Transverse colon (tissue), 4 donors: ENCODE measurements around the gene ZNF546. TPM values are rescaled to one million over a fixed set of nuclear protein-coding genes. Genes with fewer than 3 reads are reported as not detected.

Source experiments
- DNase-seq: peaks from one replicate; pipeline ENCODE4 v3.0.0-alpha.2; 2019
- H3K27ac ChIP-seq, 4 donors: fragments of 200-600 bp; sonication (generic); 2 replicates each; pipeline ENCODE4 v1.5.1; 2016 to 2018; ENCODE audit warnings: inconsistent platforms in 4 of 4
- H3K27me3 ChIP-seq: fragments of 200-600 bp; sonication (generic); 2 replicates; pipeline ENCODE4 v1.5.1; 2017; ENCODE audit warnings: inconsistent platforms
- H3K36me3 ChIP-seq, 4 donors: fragments of 200-600 bp; sonication (generic); 2 replicates each; pipeline ENCODE4 v1.5.1; 2017 to 2019; ENCODE audit warnings: inconsistent platforms in 4 of 4
- H3K4me1 ChIP-seq, 4 donors: fragments of 200-600 bp; sonication (generic); 2 replicates each; pipeline ENCODE4 v1.5.1; 2017 to 2020; ENCODE audit warnings: inconsistent platforms in 4 of 4
- H3K4me3 ChIP-seq, 4 donors: fragments of 200-600 bp; sonication (generic); 1 replicate in 1 of 4; 2 replicates in 3 of 4; pipeline versions ENCODE4 v1.5.1 to v1.6.1; 2017 to 2019; ENCODE audit warnings: inconsistent platforms in 4 of 4
- H3K9me3 ChIP-seq, 2 donors: fragments of 200-600 bp; sonication (generic); 2 replicates each; pipeline ENCODE4 v1.5.1; 2017 to 2019; ENCODE audit warnings: inconsistent platforms in 2 of 2
- EP300 ChIP-seq: sonication (generic); formaldehyde crosslinking; IDR thresholded peaks from one replicate; pipeline ENCODE4 v1.6.1; 2017; ENCODE audit warnings: antibody characterized with exemption, low read depth
- POLR2A ChIP-seq: fragments of 450-650 bp; IDR thresholded peaks from one replicate; pipeline ENCODE4 v1.6.1; 2016; ENCODE audit warnings: antibody characterized with exemption, mild to moderate bottlenecking, moderate library complexity
- POLR2AphosphoS5 ChIP-seq, 3 donors: sonication (generic); formaldehyde crosslinking; IDR thresholded peaks; one replicate each; pipeline ENCODE4 v1.6.1; 2016; ENCODE audit warnings: antibody characterized with exemption in 3 of 3
- WGBS, 2 donors: methylation state at CpG; one replicate each; pipeline ENCODE4 v1.1.5; 2018; ENCODE audit warnings: low coverage in 1 of 2; 5-methylcytosine and 5-hydroxymethylcytosine counted together
- in situ Hi-C, 4 donors: fragments of 200-750 bp; cut with MboI; loops; one replicate each; pipeline versions ENCODE4 v1.15.0 to v1.15.1; 2017; ENCODE audit warnings: low sequenced_read_pairs in 3 of 4, low pct_ligation_motif_present in 1 of 4, low pct_unique_long_range_greater_than_20kb in 1 of 4
- intact Hi-C: fragments of 100-400 bp; cut with DNase I; formaldehyde crosslinking; loops from one replicate; pipeline ENCODE4 v1.15.1; 2023; ENCODE audit warnings: low total_unique reads
- total RNA-seq, 4 donors: library from RNA; depleted of rRNA; stranded (reverse); fragments of >200 nt; gene quantifications; one replicate each; pipeline ENCODE4 v1.1.0, GENCODE V29; 2016
- TF ChIP-seq, protein P1 (sequence below), 5 experiments: fragments of 200-600 bp in 3 of 5; fragments of 450-650 bp in 2 of 5; sonication (generic) in 3 of 5; IDR thresholded peaks; 1 replicate in 2 of 5; 2 replicates in 3 of 5; pipeline ENCODE4 v1.5.1; 2016 to 2017; ENCODE audit warnings: antibody characterized with exemption in 5 of 5, inconsistent platforms in 3 of 5, mild to moderate bottlenecking in 2 of 5, moderate library complexity in 1 of 5

The ZNF546 gene
- total RNA-seq, 4 donors from 2014 or later = 0.60 to 8.1 (median 2.4) TPM

DNA sequence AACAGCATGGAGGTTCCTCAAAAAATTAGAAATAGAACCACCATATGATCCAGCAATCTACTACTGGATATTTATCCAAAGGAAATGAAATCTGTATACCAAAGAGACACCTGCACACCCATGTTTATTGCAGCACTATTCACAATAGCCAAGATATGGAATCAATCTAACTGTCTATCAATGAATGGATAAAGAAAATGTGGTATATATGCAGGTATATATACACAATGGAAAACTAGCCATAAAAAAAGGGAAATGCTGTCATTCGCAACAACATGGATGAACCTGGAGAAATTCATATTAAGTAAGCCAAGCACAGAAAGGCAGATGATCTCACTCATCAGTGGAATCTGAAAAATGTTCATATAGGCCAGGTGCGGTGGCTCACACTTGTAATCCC lies 56.6 kb downstream of the ZNF546 start:
- DNase-seq = no peak
- intact Hi-C loops = no loop called here
- Histone ChIP-seq H3K27me3 (no peaks in the 10 kb centered on the region), H3K4me3 (no peak overlapping the region), H3K4me1 (peaks cover 0 to 17% (median 10%) of the 10 kb centered on the region in 4 donors), H3K9me3 (peaks cover 0 to 1% of the 10 kb centered on the region in 2 donors), H3K36me3 (peaks cover 0 to 18% (median 0%) of the 10 kb centered on the region in 4 donors), H3K27ac (no peak overlapping the region)
- WGBS, 2 donors = 93 to 96% methylated on average over 2 of the region's 2 CpGs
- in situ Hi-C loops = no loop called here
- TF ChIP-seq, protein P1, sequence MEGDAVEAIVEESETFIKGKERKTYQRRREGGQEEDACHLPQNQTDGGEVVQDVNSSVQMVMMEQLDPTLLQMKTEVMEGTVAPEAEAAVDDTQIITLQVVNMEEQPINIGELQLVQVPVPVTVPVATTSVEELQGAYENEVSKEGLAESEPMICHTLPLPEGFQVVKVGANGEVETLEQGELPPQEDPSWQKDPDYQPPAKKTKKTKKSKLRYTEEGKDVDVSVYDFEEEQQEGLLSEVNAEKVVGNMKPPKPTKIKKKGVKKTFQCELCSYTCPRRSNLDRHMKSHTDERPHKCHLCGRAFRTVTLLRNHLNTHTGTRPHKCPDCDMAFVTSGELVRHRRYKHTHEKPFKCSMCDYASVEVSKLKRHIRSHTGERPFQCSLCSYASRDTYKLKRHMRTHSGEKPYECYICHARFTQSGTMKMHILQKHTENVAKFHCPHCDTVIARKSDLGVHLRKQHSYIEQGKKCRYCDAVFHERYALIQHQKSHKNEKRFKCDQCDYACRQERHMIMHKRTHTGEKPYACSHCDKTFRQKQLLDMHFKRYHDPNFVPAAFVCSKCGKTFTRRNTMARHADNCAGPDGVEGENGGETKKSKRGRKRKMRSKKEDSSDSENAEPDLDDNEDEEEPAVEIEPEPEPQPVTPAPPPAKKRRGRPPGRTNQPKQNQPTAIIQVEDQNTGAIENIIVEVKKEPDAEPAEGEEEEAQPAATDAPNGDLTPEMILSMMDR (IDR thresholded peaks at IDR 0.05) = no peak
- TF ChIP-seq POLR2AphosphoS5 (IDR thresholded peaks at IDR 0.05) (no peak), EP300 (no peak), POLR2A (no peak)

DNA sequence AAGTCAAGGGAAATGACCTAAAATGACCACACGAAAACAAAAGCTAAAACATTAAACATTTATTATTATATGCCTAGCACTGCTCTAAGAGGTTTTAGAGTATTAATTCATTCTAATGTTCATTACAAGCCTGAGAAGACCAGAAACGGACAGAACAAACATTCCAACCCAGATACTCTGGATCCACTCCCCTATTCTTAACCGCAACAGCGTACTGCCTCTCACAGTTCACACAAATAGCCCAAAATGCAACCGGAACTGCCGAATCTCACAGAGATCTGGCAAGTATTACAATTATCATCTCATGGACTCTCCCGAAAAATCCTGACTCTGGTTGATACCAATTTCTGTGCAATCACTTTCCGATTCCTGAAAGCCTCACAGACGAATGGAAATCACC lies 57.8 kb downstream of the ZNF546 start:
- Histone ChIP-seq H3K4me1 (peaks cover 0 to 17% (median 10%) of the 10 kb centered on the region in 4 donors), H3K36me3 (peaks cover 0 to 9% (median 0%) of the 10 kb centered on the region in 4 donors), H3K9me3 (peaks cover 7 to 11% of the 10 kb centered on the region in 2 donors), H3K4me3 (peak overlapping the region in 1 of 4 donors; percentile 79), H3K27ac (no peak overlapping the region), H3K27me3 (peaks cover 5% of the 10 kb centered on the region)
- 93 to 94% methylated on average over 5 to 9 of the region's 9 CpGs for WGBS, 2 donors
- DNase-seq = no peak
- intact Hi-C loops (no loop called here), in situ Hi-C loops (no loop called here)
- TF ChIP-seq POLR2A (no peak), EP300 (no peak), POLR2AphosphoS5 (IDR thresholded peaks at IDR 0.05) (no peak)
- TF ChIP-seq, protein P1 (IDR thresholded peaks at IDR 0.05) = no peak

DNA sequence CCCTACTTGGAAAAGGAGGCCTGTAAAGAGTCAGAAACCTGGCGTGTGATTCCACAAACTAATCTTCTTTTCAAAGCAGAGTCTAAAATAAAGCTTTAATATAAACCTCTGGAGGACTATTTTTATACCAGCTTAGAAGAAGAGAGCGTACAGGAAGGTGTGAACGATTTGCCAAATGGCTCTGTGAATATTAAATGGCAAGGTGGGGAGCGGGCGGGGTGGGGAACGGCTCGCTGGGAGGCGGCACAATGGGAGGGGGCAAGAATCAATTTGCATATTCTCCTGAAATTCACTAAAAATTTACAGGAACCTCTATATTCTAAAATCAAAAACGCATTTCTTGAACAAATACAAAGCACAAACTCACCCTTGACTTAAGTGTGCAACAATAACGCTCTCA lies 58.2 kb downstream of the ZNF546 start:
- 31 to 54% methylated on average over 9 to 10 of the region's 10 CpGs for WGBS, 2 donors

DNA sequence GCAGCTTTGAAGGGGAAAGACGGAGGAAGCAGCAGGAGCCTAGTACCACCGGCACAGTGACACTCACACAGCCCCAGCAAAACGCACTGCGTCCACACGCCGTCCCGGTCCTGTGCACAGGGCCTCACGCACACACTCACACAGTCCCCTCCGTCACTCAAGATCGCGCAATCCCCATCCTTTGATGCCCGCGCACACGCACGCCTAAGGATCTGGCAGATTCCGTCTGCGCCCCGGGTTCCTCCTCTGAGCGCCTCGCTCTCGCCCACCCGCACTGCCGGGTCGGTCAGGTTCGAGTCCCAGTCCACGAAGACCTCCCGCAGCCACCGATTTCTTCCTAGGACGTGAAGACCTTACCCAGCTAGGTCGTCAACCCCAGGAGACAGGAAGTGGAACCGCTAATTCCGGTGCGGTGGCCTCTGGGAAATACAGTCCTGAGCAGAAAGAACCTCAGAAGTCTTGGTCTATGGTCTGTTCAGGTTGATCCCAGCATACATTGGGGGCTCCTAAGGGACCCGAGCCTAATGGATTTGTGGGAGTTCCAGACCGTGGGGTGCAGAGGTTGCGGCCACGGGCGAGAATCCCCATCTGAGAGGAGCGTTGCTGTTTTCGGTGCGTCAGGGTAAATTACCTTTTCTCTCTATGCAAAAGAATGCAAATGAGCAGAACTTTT lies 59.1 kb downstream of the ZNF546 start, which contains the start of gene ZNF780B:
Gene ZNF780B (minus strand): TSS at position 400 of the 673 bp plus-strand sequence. CDS start 5,899 bp downstream, outside the sequence.
- WGBS, 2 donors = 0% methylated on average over 38 of the region's 41 CpGs; no CpG with 5 or more reads in 1 of the 2 donors
- H3K27ac ChIP-seq = peak within 1 kb of the TSS; percentile 65 to 78 (median 70)

More for the DNA sequence above, 58.2 kb downstream of the ZNF546 start:
- DNase-seq = no peak
- intact Hi-C loops = no loop called here
- H3K36me3 ChIP-seq = peaks cover 0 to 5% (median 0%) of the 10 kb centered on the region in 4 donors
- H3K4me3 ChIP-seq = peak overlapping the region; percentile 59 to 79 (median 63)
- peaks cover 11 to 15% of the 10 kb centered on the region in 2 donors for H3K9me3 ChIP-seq
- H3K27me3 ChIP-seq = peaks cover 5% of the 10 kb centered on the region
- in situ Hi-C loops = no loop called here
- peaks cover 0 to 17% (median 10%) of the 10 kb centered on the region in 4 donors for H3K4me1 ChIP-seq
- H3K27ac ChIP-seq = no peak overlapping the region
- TF ChIP-seq POLR2A = no peak
- TF ChIP-seq, protein P1 (IDR thresholded peaks at IDR 0.05) = no peak
- TF ChIP-seq POLR2AphosphoS5 (IDR thresholded peaks at IDR 0.05) = no peak
- no peak for TF ChIP-seq EP300

More for the DNA sequence above, 59.1 kb downstream of the ZNF546 start, which contains the start of gene ZNF780B:
- H3K9me3 ChIP-seq = peaks cover 12 to 24% of the 10 kb centered on the region in 2 donors
- peaks cover 8% of the 10 kb centered on the region for H3K27me3 ChIP-seq
- peak; percentile 80 for DNase-seq
- peaks cover 0 to 17% (median 10%) of the 10 kb centered on the region in 4 donors for H3K4me1 ChIP-seq
- H3K4me3 ChIP-seq = peak within 1 kb of the TSS; percentile 59 to 79 (median 63)
- H3K36me3 ChIP-seq = no peaks in the 10 kb centered on the region
- intact Hi-C loops (no loop called here), in situ Hi-C loops (no loop called here)
- TF ChIP-seq, protein P1 (IDR thresholded peaks at IDR 0.05) = no peak
- TF ChIP-seq POLR2AphosphoS5 (IDR thresholded peaks at IDR 0.05) = peak in 2 of 3 donors; percentile 28 to 48
